Tibial artery (tissue), 4 donors: ENCODE results near the gene SLC12A3.
A peak's percentile ranks its signal among the peaks of the same experiment; 100 is the strongest.
"Not testable (repeated sequence)": the region's sequence is repeated elsewhere in the genome, so short reads cannot be mapped to it uniquely, and the experiment has no call there.

Source experiments
- DNase-seq, 2 donors: peaks; one replicate each; pipeline ENCODE4 v3.0.0-alpha.2; 2019
- H3K27ac ChIP-seq, 2 donors: fragments of 200-600 bp; sonication (generic) in 1 of 2; 1 replicate in 1 of 2; 2 replicates in 1 of 2; pipeline ENCODE4 v1.5.1; 2018 to 2019; ENCODE audit warnings: mild to moderate bottlenecking in 1 of 2
- H3K27me3 ChIP-seq, 2 donors: fragments of 200-600 bp; sonication (generic) in 1 of 2; one replicate each; pipeline versions ENCODE4 v1.5.1 to v1.6.0; 2016 to 2019
- H3K36me3 ChIP-seq, 3 donors: fragments of 200-600 bp; sonication (generic) in 2 of 3; one replicate each; pipeline ENCODE4 v1.5.1; 2016 to 2019; ENCODE audit warnings: mild to moderate bottlenecking in 2 of 3
- H3K4me1 ChIP-seq, 4 donors: fragments of 200-600 bp; sonication (generic) in 2 of 4; 1 replicate in 3 of 4; 2 replicates in 1 of 4; pipeline ENCODE4 v1.5.1; 2016 to 2019
- H3K4me3 ChIP-seq, 2 donors: fragments of 200-600 bp; sonication (generic) in 1 of 2; 1 replicate in 1 of 2; 2 replicates in 1 of 2; pipeline ENCODE4 v1.5.1; 2018 to 2019; ENCODE audit warnings: mild to moderate bottlenecking in 2 of 2
- H3K9me3 ChIP-seq, 3 donors: fragments of 200-600 bp; sonication (generic) in 1 of 3; one replicate each; pipeline ENCODE4 v1.5.1; 2016 to 2019
- intact Hi-C: fragments of 100-400 bp; cut with DNase I; formaldehyde crosslinking; loops from one replicate; pipeline ENCODE4 v1.15.0; 2023; ENCODE audit warnings: low total_unique reads
- TF ChIP-seq, protein P1 (sequence below), 2 experiments: fragments of 200-600 bp in 1 of 2; fragments of 450-650 bp in 1 of 2; IDR thresholded peaks; one replicate each; pipeline ENCODE4 v1.5.1; 2017 to 2019; ENCODE audit warnings: antibody characterized with exemption in 2 of 2, mild to moderate bottlenecking in 1 of 2, moderate library complexity in 1 of 2

The SLC12A3 gene

DNA sequence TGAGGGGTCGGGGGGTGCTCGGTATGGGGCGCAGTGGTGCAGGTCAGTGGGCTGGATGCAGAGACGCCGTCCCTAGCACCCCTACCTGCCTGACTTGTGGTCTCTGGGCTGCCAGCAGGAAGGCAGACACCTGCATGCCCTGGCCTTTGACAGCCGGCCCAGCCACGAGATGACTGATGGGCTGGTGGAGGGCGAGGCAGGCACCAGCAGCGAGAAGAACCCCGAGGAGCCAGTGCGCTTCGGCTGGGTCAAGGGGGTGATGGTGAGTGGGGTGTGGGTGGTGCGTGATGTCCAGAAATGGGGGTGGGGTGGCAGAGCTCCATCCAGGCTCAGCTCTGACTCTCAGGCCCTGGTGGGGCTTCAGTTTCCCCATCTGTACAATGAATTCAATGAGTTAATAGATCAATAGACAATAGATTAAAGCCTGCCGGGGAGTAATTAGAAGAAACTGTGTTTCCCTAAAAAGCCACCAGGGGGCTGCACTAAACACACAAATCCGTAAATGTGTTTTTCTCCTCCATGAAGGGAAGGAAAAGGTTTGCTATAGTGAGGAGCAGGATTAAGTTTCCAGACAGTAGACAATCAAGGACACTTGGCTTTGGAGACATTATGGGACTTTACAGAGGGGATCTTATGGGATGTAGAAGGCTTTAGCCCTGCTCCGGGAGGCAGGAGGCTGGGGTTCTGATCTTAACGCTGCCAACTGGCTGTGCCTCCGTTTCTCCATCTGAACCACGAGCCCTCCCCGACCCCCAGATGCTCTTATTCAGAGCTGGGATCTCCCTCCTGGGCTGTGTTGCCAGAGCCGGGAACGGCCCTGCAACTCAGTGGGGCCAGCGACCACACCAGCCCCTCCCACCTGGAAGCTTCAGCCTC is 2.2 kb downstream of the SLC12A3 start:
- intact Hi-C loops: loop anchor here (5.0 kb wide), 2 partner anchors 70 to 180 kb away; no protein-coding TSS in a partner anchor
- Histone ChIP-seq H3K9me3 (no peaks in the 10 kb centered on the region), H3K4me3 (no peak overlapping the region), H3K27me3 (no peaks in the 10 kb centered on the region), H3K36me3 (no peaks in the 10 kb centered on the region), H3K27ac (no peak overlapping the region), H3K4me1 (peaks cover 0 to 4% (median 0%) of the 10 kb centered on the region in 4 donors)
- no peak for DNase-seq
- TF ChIP-seq, protein P1, sequence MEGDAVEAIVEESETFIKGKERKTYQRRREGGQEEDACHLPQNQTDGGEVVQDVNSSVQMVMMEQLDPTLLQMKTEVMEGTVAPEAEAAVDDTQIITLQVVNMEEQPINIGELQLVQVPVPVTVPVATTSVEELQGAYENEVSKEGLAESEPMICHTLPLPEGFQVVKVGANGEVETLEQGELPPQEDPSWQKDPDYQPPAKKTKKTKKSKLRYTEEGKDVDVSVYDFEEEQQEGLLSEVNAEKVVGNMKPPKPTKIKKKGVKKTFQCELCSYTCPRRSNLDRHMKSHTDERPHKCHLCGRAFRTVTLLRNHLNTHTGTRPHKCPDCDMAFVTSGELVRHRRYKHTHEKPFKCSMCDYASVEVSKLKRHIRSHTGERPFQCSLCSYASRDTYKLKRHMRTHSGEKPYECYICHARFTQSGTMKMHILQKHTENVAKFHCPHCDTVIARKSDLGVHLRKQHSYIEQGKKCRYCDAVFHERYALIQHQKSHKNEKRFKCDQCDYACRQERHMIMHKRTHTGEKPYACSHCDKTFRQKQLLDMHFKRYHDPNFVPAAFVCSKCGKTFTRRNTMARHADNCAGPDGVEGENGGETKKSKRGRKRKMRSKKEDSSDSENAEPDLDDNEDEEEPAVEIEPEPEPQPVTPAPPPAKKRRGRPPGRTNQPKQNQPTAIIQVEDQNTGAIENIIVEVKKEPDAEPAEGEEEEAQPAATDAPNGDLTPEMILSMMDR (IDR thresholded peaks at IDR 0.05): peak; percentile 78 to 89

DNA sequence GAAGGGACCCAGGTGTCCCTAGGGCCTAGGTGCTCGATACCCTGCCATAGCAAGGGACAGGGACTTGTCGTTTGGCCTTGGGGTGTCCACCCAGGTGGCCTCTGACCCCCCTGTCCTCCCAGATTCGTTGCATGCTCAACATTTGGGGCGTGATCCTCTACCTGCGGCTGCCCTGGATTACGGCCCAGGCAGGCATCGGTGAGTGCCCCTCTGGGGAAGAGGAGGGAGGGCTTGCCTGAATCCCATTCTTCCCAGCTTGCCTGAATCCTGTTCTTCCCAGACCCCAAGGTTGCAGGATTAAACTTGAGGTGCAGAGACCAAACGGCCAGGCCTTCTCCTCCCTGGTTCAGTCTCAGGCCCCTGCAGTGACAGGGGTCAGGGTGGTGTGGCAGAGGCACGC is 3.2 kb downstream of the SLC12A3 start:
- Histone ChIP-seq H3K9me3 (no peaks in the 10 kb centered on the region), H3K4me1 (peaks cover 0 to 4% (median 0%) of the 10 kb centered on the region in 4 donors), H3K4me3 (no peak overlapping the region), H3K27me3 (no peaks in the 10 kb centered on the region), H3K36me3 (no peaks in the 10 kb centered on the region), H3K27ac (no peak overlapping the region)
- intact Hi-C loops: loop anchor here (5.0 kb wide), 2 partner anchors 69 to 179 kb away; no protein-coding TSS in a partner anchor
- TF ChIP-seq, protein P1 (IDR thresholded peaks at IDR 0.05): no peak
- no peak for DNase-seq

DNA sequence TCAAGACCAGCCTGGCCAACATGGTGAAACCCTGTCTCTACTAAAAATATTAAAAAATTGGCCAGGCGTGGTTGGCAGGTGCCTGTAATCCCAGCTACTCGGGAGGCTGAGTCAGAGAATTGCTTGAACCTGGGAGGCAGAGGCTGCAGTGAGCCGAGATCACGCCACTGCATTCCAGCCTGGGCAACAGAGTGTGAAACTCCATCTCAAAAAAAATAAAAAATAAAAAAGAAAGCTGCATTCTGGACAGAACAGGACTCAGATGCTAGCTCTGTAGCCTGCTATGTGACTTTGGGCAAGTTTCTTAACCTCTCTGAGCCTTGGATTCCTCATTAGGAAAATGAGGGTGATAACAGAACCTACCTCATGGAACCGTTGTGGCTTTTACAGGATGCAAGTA is 3.8 kb downstream of the SLC12A3 start:
- intact Hi-C loops: loop anchor here (5.0 kb wide), 2 partner anchors 69 to 179 kb away; no protein-coding TSS in a partner anchor
- not testable (repeated sequence) for H3K36me3 ChIP-seq, H3K27ac ChIP-seq, H3K9me3 ChIP-seq, DNase-seq, H3K4me3 ChIP-seq, H3K4me1 ChIP-seq, H3K27me3 ChIP-seq

DNA sequence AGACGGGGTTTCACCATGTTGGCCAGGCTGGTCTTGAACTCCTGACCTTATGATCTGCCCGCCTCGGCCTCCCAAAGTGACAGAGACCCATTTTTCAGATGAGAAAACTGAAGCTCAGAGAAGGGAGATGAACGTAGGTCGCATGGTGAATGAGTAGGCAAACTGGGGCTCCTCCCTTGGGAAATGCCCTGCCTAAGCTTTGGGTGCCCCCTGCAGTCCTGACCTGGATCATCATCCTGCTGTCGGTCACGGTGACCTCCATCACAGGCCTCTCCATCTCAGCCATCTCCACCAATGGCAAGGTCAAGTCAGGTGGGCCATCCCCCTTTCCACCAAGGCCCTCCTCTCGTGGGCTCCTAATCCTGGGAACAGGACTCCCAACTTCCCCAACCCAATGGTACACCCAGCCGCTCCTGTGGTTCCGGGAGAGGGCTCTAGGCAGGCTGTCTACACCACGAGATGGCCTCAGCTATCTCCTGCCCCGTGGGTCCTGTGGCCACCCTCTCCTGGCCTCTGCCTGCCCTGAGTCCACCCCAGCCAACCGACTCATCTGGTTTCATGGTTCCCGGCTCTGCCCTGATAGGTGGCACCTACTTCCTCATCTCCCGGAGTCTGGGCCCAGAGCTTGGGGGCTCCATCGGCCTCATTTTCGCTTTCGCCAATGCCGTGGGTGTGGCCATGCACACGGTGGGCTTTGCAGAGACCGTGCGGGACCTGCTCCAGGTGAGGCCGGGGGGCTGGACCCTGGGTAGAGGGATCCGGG is 4.7 kb downstream of the SLC12A3 start:
- intact Hi-C loops: loop anchor here (5.0 kb wide), 2 partner anchors 68 to 178 kb away; no protein-coding TSS in a partner anchor
- DNase-seq: no peak

DNA sequence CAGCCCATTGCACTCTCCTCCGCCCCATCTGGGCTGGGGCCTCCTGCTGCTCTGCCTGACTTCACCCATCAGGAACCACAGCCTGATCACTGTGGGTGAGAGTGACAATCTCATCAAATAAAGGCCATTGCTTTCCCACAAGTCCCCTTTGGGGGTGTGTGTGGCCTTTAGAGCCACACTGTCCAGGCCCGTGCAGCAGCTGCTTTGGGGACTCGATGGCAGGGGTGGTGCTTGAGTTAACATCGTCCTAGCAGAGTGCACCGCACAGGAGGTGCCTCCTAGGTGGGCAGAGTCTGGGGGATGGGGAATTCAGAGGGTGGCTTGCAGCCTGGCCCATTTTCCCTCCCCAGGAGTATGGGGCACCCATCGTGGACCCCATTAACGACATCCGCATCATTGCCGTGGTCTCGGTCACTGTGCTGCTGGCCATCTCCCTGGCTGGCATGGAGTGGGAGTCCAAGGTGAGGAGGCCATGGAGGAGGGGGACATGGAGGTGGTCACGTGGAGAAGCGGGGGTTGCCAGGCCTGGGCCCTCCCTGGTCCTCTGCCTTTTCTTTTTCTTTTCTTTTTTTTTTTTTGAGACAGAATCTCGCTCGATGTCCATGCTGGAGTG is 5.4 kb downstream of the SLC12A3 start:
- TF ChIP-seq, protein P1 (IDR thresholded peaks at IDR 0.05): no peak
- no peak overlapping the region for H3K4me3 ChIP-seq
- no peaks in the 10 kb centered on the region for H3K27me3 ChIP-seq
- no peak overlapping the region for H3K27ac ChIP-seq
- H3K4me1 ChIP-seq: peaks cover 0 to 4% (median 0%) of the 10 kb centered on the region in 4 donors
- no peaks in the 10 kb centered on the region for H3K9me3 ChIP-seq
- no peaks in the 10 kb centered on the region for H3K36me3 ChIP-seq
- DNase-seq: no peak
- intact Hi-C loops: no loop called here

More for the DNA sequence above, 4.7 kb downstream of the SLC12A3 start:
- Histone ChIP-seq H3K9me3 (no peaks in the 10 kb centered on the region), H3K27ac (no peak overlapping the region), H3K36me3 (no peaks in the 10 kb centered on the region), H3K4me3 (no peak overlapping the region), H3K4me1 (peaks cover 0 to 4% (median 0%) of the 10 kb centered on the region in 4 donors), H3K27me3 (no peaks in the 10 kb centered on the region)
- TF ChIP-seq, protein P1 (IDR thresholded peaks at IDR 0.05): no peak
